ENCODE results near the gene SYCP3.
"Not testable (repeated sequence)": the region's sequence is repeated elsewhere in the genome, so short reads cannot be mapped to it uniquely, and the experiment has no call there.

The SYCP3 gene

GRCh38 chr12:101686176-101686575 lies 53.1 kb downstream of the SYCP3 start:
- TF ChIP-seq CTCF (conservative IDR thresholded peaks at IDR 0.05; ENCODE audit: low read depth), result no peak
- ChIA-PET CTCF (no interaction called here), POLR2A (ENCODE audit: low non-redundant PET) (no interaction called here)
- H3K27ac ChIP-seq, result no peak overlapping the region
- no peak for DNase-seq (ENCODE audit: low spot score)

GRCh38 chr12:101685092-101685491 lies 54.2 kb downstream of the SYCP3 start:
- ChIA-PET CTCF (no interaction called here), POLR2A (ENCODE audit: low non-redundant PET) (no interaction called here)
- no peak for TF ChIP-seq CTCF (conservative IDR thresholded peaks at IDR 0.05; ENCODE audit: low read depth)
- no peak overlapping the region for H3K27ac ChIP-seq
- no peak for DNase-seq (ENCODE audit: low spot score)

GRCh38 chr12:101681627-101682026 lies 57.6 kb downstream of the SYCP3 start:
- POLR2A ChIA-PET (ENCODE audit: low non-redundant PET); H3K27ac ChIP-seq; DNase-seq (ENCODE audit: low spot score): not testable (repeated sequence)
- CTCF ChIA-PET, result interaction anchor here (0.6 to 0.7 kb wide), 2 partner anchors 47 to 220 kb away, joined by 3 read pairs; no protein-coding TSS in a partner anchor

- POLR2A ChIA-PET (ENCODE audit: low non-redundant PET), result no interaction called here
Observed at GRCh38 chr12:101680647-101681046, 58.6 kb downstream of the SYCP3 start.

GRCh38 chr12:101680240-101680639 lies 59.0 kb downstream of the SYCP3 start:
- ChIA-PET POLR2A (ENCODE audit: low non-redundant PET) (no interaction called here), CTCF (no interaction called here)
- no peak for TF ChIP-seq CTCF (conservative IDR thresholded peaks at IDR 0.05; ENCODE audit: low read depth)
- no peak overlapping the region for H3K27ac ChIP-seq
- no peak for DNase-seq (ENCODE audit: low spot score)

More at GRCh38 chr12:101680647-101681046, 58.6 kb downstream of the SYCP3 start:
- CTCF ChIA-PET, result no interaction called here
- H3K27ac ChIP-seq, result no peak overlapping the region
- DNase-seq (ENCODE audit: low spot score), result no peak
- TF ChIP-seq CTCF (conservative IDR thresholded peaks at IDR 0.05; ENCODE audit: low read depth), result no peak

Data from RWPE1 (cell line).